SK-N-MC (cell line): ENCODE data around the gene SIT1.

Experiments used
- EZH2 ChIP-seq: fragments of 200-600 bp; sonication (generic); IDR thresholded peaks from one replicate; pipeline ENCODE4 v1.6.1; 2017; ENCODE audit warnings: antibody characterized with exemption
- FOXP2 ChIP-seq: optimal IDR thresholded peaks from 2 replicates; pipeline ENCODE3; 2011; ENCODE audit warnings: mild to moderate bottlenecking, moderate library complexity; ENCODE audit not compliant: insufficient read depth; ENCODE audit errors: extremely low read length, control extremely low read depth
- POLR2AphosphoS5 ChIP-seq: IDR thresholded peaks from 2 replicates; pipeline ENCODE4 v1.6.1; 2012; ENCODE audit warnings: mild to moderate bottlenecking, low read depth, low read length, borderline replicate concordance

DNA sequence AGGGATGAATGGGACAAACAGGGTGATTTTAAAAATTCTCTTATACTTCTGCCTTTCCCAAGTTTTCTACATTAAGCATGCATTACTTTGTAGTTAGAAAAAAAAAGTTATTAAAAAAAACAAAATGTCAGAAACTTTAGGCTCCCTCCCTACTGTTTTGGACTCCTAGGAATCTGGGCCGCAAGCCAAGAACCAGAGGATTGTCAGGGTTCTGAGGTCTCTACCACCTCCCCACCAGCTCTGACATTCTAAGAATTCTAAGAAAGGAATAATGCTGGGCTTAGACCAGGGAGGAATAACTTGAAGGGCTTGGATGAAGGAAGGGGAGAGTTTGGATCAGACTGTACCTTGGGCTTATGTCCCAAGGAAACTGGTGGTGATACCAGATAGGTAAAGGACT, 15.3 kb upstream of the SIT1 start:
- TF ChIP-seq POLR2AphosphoS5 = no peak
- no peak for TF ChIP-seq EZH2
- no peak for TF ChIP-seq FOXP2
